ENCODE results near the gene CABP2.
"Not testable (repeated sequence)": the region's sequence is repeated elsewhere in the genome, so short reads cannot be mapped to it uniquely, and the experiment has no call there.

The CABP2 gene

DNA sequence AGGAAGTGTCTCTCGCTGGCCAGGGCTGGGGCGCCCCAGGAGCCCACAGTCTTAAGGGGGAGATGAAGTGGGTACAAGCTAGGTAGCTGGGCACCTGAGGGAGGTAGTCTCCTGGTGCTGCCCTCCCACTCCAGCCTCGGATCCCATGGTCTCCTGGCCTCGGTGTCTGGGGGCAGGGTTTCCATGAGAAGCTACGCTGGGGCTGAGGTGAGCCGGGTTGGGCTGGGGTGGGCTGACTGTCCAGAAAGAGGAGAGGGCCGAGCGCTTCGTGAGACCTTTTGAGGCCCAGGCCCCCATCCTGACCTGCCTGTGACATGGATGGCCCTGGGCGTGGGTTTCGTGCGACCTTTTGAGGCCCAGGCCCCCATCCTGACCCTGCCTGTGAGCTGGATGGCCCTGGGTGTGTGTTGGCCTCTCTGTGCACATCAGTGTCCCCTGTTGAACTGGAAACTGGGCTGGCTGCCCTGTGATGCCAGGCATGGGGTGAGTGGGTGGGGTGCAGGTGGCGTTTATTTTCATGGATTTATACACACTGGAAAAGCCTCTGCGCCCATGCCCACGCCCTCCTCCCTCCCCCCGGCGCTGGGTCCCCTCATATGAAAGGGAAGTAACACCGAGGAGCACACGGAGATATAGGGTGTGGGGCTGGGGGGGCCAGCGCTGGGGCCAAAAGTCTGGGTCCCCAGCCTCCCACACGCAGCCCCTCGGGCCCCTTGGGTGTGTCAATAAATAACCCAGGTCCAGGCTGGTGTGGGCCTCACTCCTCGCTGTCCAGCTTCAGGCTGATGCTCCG is 31.8 kb downstream of the CABP2 start:
- TF ChIP-seq TAF1 (IDR thresholded peaks at IDR 0.05; ENCODE audit: borderline replicate concordance, low read depth, low read length): no peak
- peak; percentile 39; the same call in 1 of the 2 replicates for TF ChIP-seq POLR2AphosphoS5 (IDR thresholded peaks at IDR 0.05; ENCODE audit: low read depth, low read length)
- no peak for TF ChIP-seq POLR2A (IDR thresholded peaks at IDR 0.05; ENCODE audit: low read depth, low read length)
- no peak for FAIRE-seq
- DNase-seq (ENCODE audit: insufficient read length): peak; percentile 5

DNA sequence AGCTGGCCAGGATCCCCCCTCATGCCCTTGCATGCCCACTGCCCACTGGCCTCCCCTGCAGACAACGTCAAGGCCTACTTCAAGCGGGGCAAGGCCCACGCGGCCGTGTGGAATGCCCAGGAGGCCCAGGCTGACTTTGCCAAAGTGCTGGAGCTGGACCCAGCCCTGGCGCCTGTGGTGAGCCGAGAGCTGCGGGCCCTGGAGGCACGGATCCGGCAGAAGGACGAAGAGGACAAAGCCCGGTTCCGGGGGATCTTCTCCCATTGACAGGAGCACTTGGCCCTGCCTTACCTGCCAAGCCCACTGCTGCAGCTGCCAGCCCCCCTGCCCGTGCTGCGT is 32.5 kb downstream of the CABP2 start:
- no peak for DNase-seq (ENCODE audit: insufficient read length)
- no peak for FAIRE-seq
- TF ChIP-seq POLR2AphosphoS5 (IDR thresholded peaks at IDR 0.05; ENCODE audit: low read depth, low read length): no peak
- no peak for TF ChIP-seq TAF1 (IDR thresholded peaks at IDR 0.05; ENCODE audit: borderline replicate concordance, low read depth, low read length)
- TF ChIP-seq POLR2A (IDR thresholded peaks at IDR 0.05; ENCODE audit: low read depth, low read length): no peak; the same call in 1 of the 2 replicates

DNA sequence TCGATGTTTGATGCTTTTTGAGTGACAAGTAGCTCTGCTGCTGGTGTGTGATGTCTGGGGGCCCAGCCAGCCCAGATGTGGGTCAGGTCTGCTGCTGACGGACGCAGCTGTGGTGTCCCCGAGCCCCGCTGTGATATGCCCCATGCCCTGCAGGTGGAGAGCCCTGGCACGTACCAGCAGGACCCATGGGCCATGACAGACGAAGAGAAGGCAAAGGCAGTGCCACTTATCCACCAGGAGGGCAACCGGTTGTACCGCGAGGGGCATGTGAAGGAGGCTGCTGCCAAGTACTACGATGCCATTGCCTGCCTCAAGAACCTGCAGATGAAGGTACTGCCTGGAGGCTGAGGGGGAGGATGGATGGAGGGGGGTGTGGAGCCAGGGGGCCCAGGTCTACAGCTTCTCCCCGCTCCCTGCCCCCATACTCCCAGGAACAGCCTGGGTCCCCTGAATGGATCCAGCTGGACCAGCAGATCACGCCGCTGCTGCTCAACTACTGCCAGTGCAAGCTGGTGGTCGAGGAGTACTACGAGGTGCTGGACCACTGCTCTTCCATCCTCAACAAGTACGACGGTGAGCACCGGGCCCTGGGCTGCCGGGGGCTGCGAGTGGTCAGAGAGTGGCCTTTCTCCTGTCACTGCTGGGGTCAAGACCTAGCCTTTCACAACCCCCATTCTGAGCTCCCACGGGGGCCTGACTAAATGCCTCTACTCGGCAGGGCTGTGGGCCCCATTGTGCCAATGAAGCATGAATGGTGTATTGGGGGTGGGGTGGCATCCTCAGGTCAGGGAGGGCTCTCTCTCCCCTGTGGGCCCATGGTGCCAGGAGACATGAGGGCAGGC is 33.1 kb downstream of the CABP2 start:
- no peak for DNase-seq (ENCODE audit: insufficient read length)
- peak; percentile 5 for FAIRE-seq
- no peak; the same call in 1 of the 2 replicates for TF ChIP-seq POLR2A (IDR thresholded peaks at IDR 0.05; ENCODE audit: low read depth, low read length)
- no peak for TF ChIP-seq TAF1 (IDR thresholded peaks at IDR 0.05; ENCODE audit: borderline replicate concordance, low read depth, low read length)
- no peak for TF ChIP-seq POLR2AphosphoS5 (IDR thresholded peaks at IDR 0.05; ENCODE audit: low read depth, low read length)

DNA sequence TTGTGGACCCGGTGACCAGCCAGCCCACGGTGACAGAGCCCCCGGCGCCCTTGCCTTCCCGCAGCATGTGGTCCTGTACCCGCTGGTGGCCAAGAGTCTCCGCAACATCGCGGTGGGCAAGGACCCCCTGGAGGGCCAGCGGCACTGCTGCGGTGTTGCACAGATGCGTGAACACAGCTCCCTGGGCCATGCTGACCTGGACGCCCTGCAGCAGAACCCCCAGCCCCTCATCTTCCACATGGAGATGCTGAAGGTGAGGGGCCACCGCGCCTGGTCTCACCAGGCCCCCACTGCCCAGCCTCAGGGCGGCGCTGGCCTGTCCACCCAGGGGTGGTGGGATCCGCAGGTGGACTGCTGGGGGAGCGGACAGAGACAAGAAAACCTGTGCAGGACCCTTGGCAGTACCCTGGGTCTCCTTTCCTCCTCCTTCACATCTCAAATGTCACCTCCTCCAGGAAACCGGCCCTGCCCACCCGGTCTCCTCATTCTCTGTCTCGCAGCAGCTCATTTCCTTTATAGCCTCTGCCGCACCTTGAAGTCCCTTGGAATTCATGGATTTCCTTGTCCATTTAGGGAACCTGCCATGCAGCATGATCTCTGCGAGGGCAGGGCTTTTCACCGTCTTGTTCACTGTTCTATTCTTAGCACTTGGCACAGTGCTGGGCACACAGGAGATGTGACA is 33.9 kb downstream of the CABP2 start:
- no peak for FAIRE-seq

DNA sequence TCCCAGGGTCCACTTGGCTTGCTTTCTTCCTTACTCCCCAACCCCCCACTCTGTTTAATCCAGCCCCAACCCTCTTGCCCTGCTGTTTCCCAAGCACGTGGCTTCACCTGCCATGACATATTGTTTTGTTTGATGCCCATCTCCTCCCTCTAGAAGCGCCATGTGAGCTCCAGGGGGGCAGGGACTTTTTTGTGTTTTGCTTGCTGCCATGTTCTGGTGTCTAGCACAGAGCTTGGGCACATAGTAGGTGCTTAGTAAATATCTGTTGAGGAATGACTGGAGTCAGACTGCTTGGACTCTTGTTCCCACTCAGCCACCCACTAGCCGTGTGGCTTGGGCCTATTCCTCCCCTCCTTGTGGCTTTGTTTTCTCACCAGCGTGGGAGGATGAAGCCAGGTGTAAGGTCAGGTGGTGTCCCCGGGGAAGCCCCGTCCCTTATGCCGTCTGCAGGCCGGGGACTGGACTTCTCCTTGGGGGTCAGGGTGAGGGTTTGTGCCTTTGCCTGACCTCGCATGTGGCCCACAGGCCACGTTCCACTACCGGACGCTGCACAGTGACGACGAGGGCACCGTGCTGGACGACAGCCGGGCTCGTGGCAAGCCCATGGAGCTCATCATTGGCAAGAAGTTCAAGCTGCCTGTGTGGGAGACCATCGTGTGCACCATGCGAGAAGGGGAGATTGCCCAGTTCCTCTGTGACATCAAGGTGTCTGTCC is 36.6 kb downstream of the CABP2 start:
- peak; percentile 99 for FAIRE-seq
- DNase-seq (ENCODE audit: insufficient read length): peak; percentile 75
- TF ChIP-seq POLR2AphosphoS5 (IDR thresholded peaks at IDR 0.05; ENCODE audit: low read depth, low read length) (peak; percentile 44; the same call in 1 of the 2 replicates), TAF1 (IDR thresholded peaks at IDR 0.05; ENCODE audit: borderline replicate concordance, low read depth, low read length) (no peak), POLR2A (IDR thresholded peaks at IDR 0.05; ENCODE audit: low read depth, low read length) (peak; percentile 48; the same call in 1 of the 2 replicates)

More for the DNA sequence above, 33.9 kb downstream of the CABP2 start:
- DNase-seq (ENCODE audit: insufficient read length): peak; percentile 4
- TF ChIP-seq TAF1 (IDR thresholded peaks at IDR 0.05; ENCODE audit: borderline replicate concordance, low read depth, low read length) (no peak), POLR2A (IDR thresholded peaks at IDR 0.05; ENCODE audit: low read depth, low read length) (no peak), POLR2AphosphoS5 (IDR thresholded peaks at IDR 0.05; ENCODE audit: low read depth, low read length) (no peak)

DNA sequence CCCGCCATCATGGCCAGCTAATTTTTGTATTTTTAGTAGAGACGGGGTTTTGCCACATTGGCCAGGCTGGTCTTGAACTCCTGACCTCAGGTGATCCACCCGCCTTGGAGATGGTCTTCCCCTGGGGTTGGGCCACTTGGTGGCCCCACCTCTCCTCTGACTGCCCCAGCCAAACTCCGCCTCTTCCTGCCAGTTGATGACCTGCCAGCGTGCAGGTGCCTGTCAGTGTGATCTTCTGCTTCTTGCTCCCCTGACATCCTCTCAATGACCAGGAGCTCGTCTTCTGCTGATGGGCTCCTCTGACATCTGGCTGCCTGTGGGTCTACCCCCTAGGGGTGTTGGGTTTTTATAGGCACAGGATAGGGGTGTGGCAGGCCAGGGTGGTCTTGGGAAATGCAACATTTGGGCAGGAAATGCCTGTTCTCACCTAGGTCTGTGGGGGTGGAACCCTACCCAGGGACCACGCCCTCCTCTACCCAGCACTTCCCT is 37.3 kb downstream of the CABP2 start:
- peak; percentile 81 for TF ChIP-seq POLR2AphosphoS5 (IDR thresholded peaks at IDR 0.05; ENCODE audit: low read depth, low read length)
- peak; percentile 75 for TF ChIP-seq POLR2A (IDR thresholded peaks at IDR 0.05; ENCODE audit: low read depth, low read length)
- not testable (repeated sequence) for DNase-seq (ENCODE audit: insufficient read length); FAIRE-seq

DNA sequence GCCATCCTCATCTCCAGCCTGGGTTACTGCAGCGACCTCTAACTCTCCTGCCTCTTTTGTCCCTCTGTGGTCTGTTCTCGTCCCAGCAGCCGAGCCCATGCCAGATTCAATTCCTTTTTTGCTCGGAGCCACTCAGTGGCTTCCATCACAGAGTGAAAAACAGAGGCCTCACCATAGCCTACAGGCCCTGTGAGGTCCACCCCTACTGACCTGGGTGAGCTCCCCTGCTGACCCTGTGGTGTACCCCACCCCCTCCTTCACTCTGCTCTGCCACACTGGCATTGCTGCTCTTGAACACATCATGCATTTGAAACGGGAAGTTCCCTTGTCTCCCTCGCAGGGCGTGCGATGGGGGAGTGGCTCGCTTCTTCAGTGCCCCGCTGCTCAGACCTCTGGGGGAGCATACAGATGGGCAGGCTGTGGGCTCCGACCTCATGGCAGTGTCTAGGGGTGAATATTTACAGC is 38.4 kb downstream of the CABP2 start:
- no peak for TF ChIP-seq TAF1 (IDR thresholded peaks at IDR 0.05; ENCODE audit: borderline replicate concordance, low read depth, low read length)
- TF ChIP-seq POLR2AphosphoS5 (IDR thresholded peaks at IDR 0.05; ENCODE audit: low read depth, low read length): peak; percentile 66; the same call in 1 of the 2 replicates
- peak; percentile 72 for TF ChIP-seq POLR2A (IDR thresholded peaks at IDR 0.05; ENCODE audit: low read depth, low read length)
- FAIRE-seq (no peak), DNase-seq (ENCODE audit: insufficient read length) (no peak)

DNA sequence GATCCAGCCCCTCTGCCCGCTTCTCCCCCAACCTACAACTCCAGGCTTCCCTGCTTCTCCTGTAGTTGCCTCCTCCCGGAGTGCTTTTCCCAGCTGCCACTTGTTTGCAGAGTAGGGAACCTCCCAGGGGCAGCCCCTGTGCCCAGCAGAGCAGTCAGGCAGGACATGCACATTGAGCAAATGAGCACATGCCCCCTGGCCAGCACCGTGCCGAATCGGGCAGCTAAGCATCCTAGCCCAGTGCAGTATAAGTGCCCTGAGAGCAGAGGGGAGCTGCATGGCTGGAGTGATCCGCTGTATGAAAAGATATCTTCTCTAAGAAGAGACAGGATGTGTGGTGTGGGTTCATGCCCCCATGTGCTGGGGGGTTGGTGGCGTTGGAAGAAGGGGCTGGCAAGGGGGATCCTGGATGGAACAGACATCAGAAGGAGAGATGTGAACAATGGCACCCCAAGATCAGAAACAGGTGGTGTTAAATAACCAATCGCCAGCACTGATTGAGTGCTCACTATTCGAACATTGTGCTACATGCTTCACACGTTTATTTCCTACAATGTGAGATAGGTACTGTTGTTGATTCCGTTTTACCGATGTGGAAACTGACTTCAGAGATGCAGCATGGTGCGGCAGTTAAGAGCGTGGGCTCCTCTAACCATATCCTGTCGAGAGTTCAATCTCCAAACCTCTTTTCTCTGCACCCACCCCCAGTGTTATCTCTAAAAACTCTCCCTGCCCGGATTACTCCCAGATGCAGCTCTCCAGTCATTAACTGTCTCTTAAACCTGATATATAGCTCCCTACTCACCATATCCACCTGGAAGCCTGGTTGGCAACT is 39.2 kb downstream of the CABP2 start:
- FAIRE-seq (no peak), DNase-seq (ENCODE audit: insufficient read length) (no peak)
- TF ChIP-seq TAF1 (IDR thresholded peaks at IDR 0.05; ENCODE audit: borderline replicate concordance, low read depth, low read length): no peak
- TF ChIP-seq POLR2A (IDR thresholded peaks at IDR 0.05; ENCODE audit: low read depth, low read length): no peak
- no peak; the same call in 1 of the 2 replicates for TF ChIP-seq POLR2AphosphoS5 (IDR thresholded peaks at IDR 0.05; ENCODE audit: low read depth, low read length)

DNA sequence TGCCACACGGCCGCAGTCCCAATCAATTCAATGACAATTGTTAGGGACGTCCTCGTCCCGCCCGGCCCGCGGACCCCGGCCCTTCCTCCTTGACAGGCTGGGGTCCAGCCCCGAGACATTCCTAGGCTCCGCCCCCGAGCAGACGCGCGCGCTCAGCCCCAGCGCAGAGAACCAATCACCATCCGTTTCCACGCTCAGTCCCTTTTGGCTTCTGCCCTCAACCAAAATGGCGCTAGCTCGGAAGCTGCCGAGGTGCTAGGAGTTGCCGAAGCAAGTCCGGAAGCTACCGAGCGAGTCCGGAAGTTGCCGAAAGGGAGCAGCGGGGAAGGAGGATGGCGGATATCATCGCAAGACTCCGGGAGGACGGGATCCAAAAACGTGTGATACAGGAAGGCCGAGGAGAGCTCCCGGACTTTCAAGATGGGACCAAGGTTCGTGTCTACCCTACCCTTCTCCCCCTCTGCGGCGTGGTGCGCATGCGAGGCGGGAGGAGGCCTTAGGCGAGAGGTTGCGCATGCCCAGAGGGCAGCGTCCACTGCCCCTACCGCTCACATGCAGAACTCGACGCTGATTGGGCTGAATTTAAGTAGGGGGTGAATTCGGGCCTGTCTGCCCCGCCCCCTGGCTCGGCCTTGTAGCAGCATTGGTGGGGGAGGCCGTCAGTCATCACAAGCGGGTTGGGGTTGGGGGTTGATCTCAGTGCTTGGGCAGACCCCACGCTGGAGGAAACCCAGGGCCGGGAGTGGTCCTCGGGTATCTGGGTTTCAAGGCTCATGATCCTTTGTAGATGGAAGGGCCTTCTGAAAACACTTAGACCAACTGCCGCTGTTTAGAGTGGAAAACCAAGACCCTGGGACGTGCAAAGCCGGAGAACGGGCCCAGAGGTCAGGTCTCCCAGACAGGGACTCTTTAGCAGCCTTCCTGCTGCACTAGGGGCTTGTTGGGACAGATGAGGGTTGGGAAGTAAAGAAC is 40.1 kb downstream of the CABP2 start, which contains the start of gene AIP:
Gene AIP, plus strand, starts transcription at position 200 of the 972 bp plus-strand sequence. Its CDS starts 133 bp downstream, at position 333.
- TF ChIP-seq TAF1 (IDR thresholded peaks at IDR 0.05; ENCODE audit: borderline replicate concordance, low read depth, low read length) (peak; percentile 88), POLR2AphosphoS5 (IDR thresholded peaks at IDR 0.05; ENCODE audit: low read depth, low read length) (peak; percentile 71), POLR2A (IDR thresholded peaks at IDR 0.05; ENCODE audit: low read depth, low read length) (peak; percentile 71)
- DNase-seq (ENCODE audit: insufficient read length) (peak; percentile 92), FAIRE-seq (peak; percentile 99)
